Esophagus squamous epithelium (tissue), 5 donors: ENCODE results near the gene RCAN2. TPM values are rescaled to one million over a fixed set of nuclear protein-coding genes. Genes with fewer than 3 reads are reported as not detected.

ENCODE experiments used
- DNase-seq: peaks from one replicate; lab custom pipeline; 2025; lab: John Stamatoyannopoulos, UW
- H3K27ac ChIP-seq, 4 donors: fragments of 200-600 bp; sonication (generic); one replicate each; pipeline ENCODE4 v1.5.1; 2016 to 2019; ENCODE audit warnings: mild to moderate bottlenecking in 1 of 4
- H3K27me3 ChIP-seq, 4 donors: fragments of 200-600 bp; sonication (generic); 1 replicate in 3 of 4; 2 replicates in 1 of 4; pipeline versions ENCODE4 v1.5.1 to v1.6.0; 2017 to 2021; ENCODE audit warnings: antibody characterized with exemption in 1 of 4
- H3K36me3 ChIP-seq, 3 donors: fragments of 200-600 bp; sonication (generic); one replicate each; pipeline ENCODE4 v1.5.1; 2016 to 2019
- H3K4me1 ChIP-seq, 3 donors: fragments of 200-600 bp; sonication (generic); one replicate each; pipeline ENCODE4 v1.5.1; 2017 to 2019
- H3K4me3 ChIP-seq, 4 donors: fragments of 200-600 bp; sonication (generic); 1 replicate in 3 of 4; 2 replicates in 1 of 4; pipeline ENCODE4 v1.5.1; 2016 to 2019; ENCODE audit warnings: mild to moderate bottlenecking in 2 of 4, moderate library complexity in 1 of 4
- H3K9me3 ChIP-seq, 3 donors: fragments of 200-600 bp; sonication (generic); one replicate each; pipeline ENCODE4 v1.5.1; 2016 to 2019
- POLR2A ChIP-seq, 4 donors: fragments of 450-650 bp; IDR thresholded peaks; one replicate each; pipeline ENCODE4 v1.6.1; 2017; ENCODE audit warnings: antibody characterized with exemption in 4 of 4, mild to moderate bottlenecking in 4 of 4, moderate library complexity in 3 of 4
- WGBS, 2 donors: methylation state at CpG; one replicate each; pipeline ENCODE4 v1.1.5; 2018; 5-methylcytosine and 5-hydroxymethylcytosine counted together
- intact Hi-C: fragments of 100-400 bp; cut with DNase I; formaldehyde crosslinking; loops from one replicate; pipeline ENCODE4 v1.15.0; 2022
- total RNA-seq, 4 donors: library from RNA; depleted of rRNA; stranded (reverse); fragments of >200 nt; gene quantifications; one replicate each; pipeline ENCODE4 v1.1.0, GENCODE V29; 2016
- TF ChIP-seq, protein P1 (sequence below), 6 experiments: fragments of 450-650 bp in 4 of 6; fragments of 200-600 bp in 2 of 6; sonication (generic) in 2 of 6; IDR thresholded peaks; one replicate each; pipeline ENCODE4 v1.5.1; 2016 to 2019; ENCODE audit warnings: antibody characterized with exemption in 6 of 6, mild to moderate bottlenecking in 4 of 6, moderate library complexity in 4 of 6
- donor health status: DM: yes; HTN: yes; CAD: no.

RCAN2 gene
- total RNA-seq, 4 donors from 2014 or later: 1.4 to 12.4 (median 4.0) TPM

DNA sequence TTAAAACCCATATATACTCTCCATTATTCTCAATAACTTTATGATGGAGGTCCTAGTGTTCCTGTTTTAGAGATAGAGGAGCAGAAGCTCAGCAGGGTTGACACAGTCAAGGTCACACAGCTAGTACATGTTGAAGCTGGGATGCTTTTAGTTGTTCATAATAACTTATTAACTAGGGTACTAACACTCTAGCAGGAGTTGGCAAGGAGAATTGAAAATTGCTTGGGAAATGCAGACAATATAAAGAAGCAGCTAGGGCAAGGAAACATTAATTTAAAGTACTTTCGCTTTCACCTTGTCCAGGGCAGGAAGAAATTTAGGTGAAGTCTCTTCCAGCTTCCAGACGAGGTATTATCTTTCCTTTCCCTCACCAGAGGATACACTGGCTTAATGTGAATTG lies 133.7 kb downstream of the RCAN2 start:
- no peaks in the 10 kb centered on the region for H3K9me3 ChIP-seq
- no peak for DNase-seq
- 45 to 53% methylated on average over 2 of the region's 2 CpGs for WGBS, 2 donors
- peak overlapping the region in 1 of 4 donors; percentile 2 for H3K4me3 ChIP-seq
- peaks cover 0 to 9% (median 5%) of the 10 kb centered on the region in 3 donors for H3K4me1 ChIP-seq
- no peaks in the 10 kb centered on the region for H3K27me3 ChIP-seq
- TF ChIP-seq POLR2A (IDR thresholded peaks at IDR 0.05): no peak
- H3K27ac ChIP-seq: no peak overlapping the region
- H3K36me3 ChIP-seq: no peaks in the 10 kb centered on the region
- intact Hi-C loops: no loop called here

DNA sequence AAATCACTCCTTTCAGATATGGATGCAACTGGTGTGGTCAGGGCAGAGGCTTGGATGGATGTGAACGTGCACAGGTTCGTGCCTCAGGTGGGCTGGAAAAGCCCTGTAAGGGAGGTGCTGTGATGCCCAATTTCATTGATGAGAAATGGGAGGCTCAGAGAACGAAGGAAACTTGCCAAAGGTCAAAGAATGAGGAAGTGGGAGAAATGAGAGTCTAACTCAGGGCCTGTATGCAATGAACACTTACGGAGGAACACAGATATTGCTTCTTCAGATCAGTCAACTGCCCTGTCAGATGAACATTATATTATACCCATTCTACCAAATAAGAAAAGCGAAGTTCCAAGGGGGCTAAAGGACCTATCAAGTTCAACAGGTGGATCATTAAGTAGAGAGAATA lies 134.7 kb downstream of the RCAN2 start:
- intact Hi-C loops: no loop called here
- 76 to 79% methylated on average over 5 of the region's 5 CpGs for WGBS, 2 donors
- no peak for DNase-seq

DNA sequence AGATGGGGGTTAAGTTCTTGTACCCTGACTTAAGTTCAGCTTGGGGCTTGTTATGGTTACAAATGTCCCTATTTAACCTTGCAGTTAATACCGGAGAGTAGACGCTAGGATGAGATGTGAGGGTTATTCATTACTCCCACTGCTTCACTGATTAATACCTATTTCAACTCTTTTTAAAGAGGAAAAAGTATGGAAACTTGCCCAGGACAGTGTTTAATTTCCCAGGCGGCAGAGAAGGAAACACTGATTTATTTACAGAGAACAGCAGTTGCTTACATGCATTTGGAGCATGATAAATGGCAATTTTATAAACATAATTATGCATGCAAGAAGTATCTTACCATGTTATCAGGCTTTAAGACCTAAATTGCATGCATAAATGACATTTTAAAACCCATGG lies 137.7 kb downstream of the RCAN2 start:
- 50 to 53% methylated on average over 3 of the region's 3 CpGs for WGBS, 2 donors
- peaks cover 0 to 9% (median 9%) of the 10 kb centered on the region in 3 donors for H3K4me1 ChIP-seq
- H3K27ac ChIP-seq: no peak overlapping the region
- DNase-seq: no peak
- H3K27me3 ChIP-seq: no peaks in the 10 kb centered on the region
- intact Hi-C loops: no loop called here
- TF ChIP-seq POLR2A (IDR thresholded peaks at IDR 0.05): no peak
- H3K9me3 ChIP-seq: no peaks in the 10 kb centered on the region
- no peaks in the 10 kb centered on the region for H3K36me3 ChIP-seq
- H3K4me3 ChIP-seq: no peak overlapping the region

More for the DNA sequence above, 134.7 kb downstream of the RCAN2 start:
- Histone ChIP-seq H3K4me1 (peaks cover 0 to 9% (median 9%) of the 10 kb centered on the region in 3 donors), H3K27ac (no peak overlapping the region), H3K9me3 (no peaks in the 10 kb centered on the region), H3K27me3 (no peaks in the 10 kb centered on the region), H3K36me3 (no peaks in the 10 kb centered on the region), H3K4me3 (no peak overlapping the region)
- TF ChIP-seq POLR2A (IDR thresholded peaks at IDR 0.05): no peak
- TF ChIP-seq, protein P1, sequence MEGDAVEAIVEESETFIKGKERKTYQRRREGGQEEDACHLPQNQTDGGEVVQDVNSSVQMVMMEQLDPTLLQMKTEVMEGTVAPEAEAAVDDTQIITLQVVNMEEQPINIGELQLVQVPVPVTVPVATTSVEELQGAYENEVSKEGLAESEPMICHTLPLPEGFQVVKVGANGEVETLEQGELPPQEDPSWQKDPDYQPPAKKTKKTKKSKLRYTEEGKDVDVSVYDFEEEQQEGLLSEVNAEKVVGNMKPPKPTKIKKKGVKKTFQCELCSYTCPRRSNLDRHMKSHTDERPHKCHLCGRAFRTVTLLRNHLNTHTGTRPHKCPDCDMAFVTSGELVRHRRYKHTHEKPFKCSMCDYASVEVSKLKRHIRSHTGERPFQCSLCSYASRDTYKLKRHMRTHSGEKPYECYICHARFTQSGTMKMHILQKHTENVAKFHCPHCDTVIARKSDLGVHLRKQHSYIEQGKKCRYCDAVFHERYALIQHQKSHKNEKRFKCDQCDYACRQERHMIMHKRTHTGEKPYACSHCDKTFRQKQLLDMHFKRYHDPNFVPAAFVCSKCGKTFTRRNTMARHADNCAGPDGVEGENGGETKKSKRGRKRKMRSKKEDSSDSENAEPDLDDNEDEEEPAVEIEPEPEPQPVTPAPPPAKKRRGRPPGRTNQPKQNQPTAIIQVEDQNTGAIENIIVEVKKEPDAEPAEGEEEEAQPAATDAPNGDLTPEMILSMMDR (IDR thresholded peaks at IDR 0.05): no peak

DNA sequence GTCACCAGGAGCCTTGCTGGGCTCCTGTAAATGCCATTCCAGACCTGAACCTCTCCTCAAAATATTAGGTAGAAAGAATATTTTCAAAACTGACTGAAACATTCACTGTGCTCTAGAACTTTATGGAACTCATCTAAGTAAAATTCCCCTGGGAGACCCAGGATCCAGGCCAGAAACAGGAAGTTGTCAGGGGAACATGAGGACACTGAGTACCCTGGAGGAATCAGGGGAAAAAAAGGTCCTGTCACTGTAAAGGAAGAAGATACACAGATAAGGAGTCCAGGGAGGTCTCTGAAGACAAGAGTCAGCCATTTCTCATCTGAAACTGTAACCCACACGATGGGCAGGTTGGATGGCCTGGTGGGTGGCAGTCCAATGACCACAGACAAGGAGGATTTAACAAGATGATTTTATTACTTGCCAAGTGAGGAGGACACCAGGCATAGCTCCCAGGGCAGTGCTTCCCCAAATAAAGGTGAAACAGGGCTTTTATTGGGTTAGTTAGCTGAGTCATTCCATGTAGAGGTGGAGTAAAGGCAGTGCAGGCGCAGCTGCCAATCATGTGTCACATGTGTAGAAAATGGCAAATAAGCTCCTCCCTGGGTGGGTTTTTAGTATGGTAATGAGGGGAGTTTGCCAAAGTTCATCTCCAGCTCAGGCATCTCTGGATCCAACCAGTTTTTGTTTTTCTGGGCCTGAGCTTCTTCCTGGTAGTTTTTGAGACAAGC lies 138.5 kb downstream of the RCAN2 start:
- WGBS, 2 donors: 64 to 83% methylated on average over 2 of the region's 2 CpGs
- DNase-seq: no peak
- TF ChIP-seq POLR2A (IDR thresholded peaks at IDR 0.05): no peak
- TF ChIP-seq, protein P1 (IDR thresholded peaks at IDR 0.05): no peak
- Histone ChIP-seq H3K27me3 (no peaks in the 10 kb centered on the region), H3K9me3 (no peaks in the 10 kb centered on the region), H3K27ac (peak overlapping the region in 1 of 4 donors; percentile 25), H3K4me1 (peaks cover 0 to 9% (median 5%) of the 10 kb centered on the region in 3 donors), H3K36me3 (no peaks in the 10 kb centered on the region), H3K4me3 (no peak overlapping the region)
- intact Hi-C loops: no loop called here

DNA sequence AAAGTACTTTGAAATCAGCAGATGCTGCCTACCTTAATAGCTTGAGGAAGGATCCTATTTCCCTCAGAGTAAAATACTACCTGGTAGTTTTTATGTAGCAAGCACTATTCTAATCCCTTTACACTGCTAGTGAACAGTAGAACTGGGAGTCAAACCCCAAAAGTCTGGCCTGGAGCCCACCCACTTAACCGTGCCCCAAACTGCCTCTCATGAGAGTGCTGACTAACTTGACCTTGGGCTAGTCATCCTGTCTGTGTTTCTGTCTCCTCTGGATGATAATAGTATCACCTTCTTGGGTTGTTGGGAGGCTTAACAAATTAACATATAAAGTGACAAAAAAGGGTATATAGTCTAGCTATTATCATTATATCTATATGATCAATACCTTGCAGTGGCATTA lies 140.5 kb downstream of the RCAN2 start:
- H3K27ac ChIP-seq: no peak overlapping the region
- WGBS, 2 donors: 13 to 40% methylated on average over 1 of the region's 1 CpG
- no peaks in the 10 kb centered on the region for H3K9me3 ChIP-seq
- TF ChIP-seq, protein P1 (IDR thresholded peaks at IDR 0.05): no peak
- TF ChIP-seq POLR2A (IDR thresholded peaks at IDR 0.05): no peak
- no peaks in the 10 kb centered on the region for H3K36me3 ChIP-seq
- H3K27me3 ChIP-seq: no peaks in the 10 kb centered on the region
- DNase-seq: no peak
- H3K4me3 ChIP-seq: no peak overlapping the region
- intact Hi-C loops: no loop called here
- H3K4me1 ChIP-seq: peaks cover 0 to 9% (median 5%) of the 10 kb centered on the region in 3 donors

DNA sequence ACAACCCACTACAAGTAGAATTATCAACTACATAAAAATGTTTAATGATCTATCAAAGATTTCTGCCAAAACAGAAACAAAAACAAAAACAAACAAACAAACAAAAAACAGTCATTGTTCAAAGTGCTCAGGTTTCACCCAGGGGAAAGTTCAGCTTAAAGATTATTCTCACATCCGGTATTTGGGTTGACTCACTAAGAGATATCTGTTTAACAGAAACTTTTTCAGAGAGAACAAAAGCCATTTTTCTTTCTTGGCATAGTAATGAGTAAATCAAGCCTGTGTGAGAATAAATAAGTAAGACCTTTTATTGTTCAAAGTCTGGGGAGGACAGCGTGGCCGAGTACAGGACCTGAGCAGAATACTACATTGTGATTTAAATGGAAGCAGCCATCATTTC lies 143.6 kb downstream of the RCAN2 start:
- H3K27me3 ChIP-seq: no peaks in the 10 kb centered on the region
- WGBS, 2 donors: 73 to 80% methylated on average over 3 of the region's 3 CpGs
- H3K4me1 ChIP-seq: peaks cover 0 to 6% (median 0%) of the 10 kb centered on the region in 3 donors

More for the DNA sequence above, 143.6 kb downstream of the RCAN2 start:
- Histone ChIP-seq H3K36me3 (no peaks in the 10 kb centered on the region), H3K27ac (no peak overlapping the region), H3K9me3 (no peaks in the 10 kb centered on the region), H3K4me3 (no peak overlapping the region)
- TF ChIP-seq, protein P1 (IDR thresholded peaks at IDR 0.05): no peak
- no peak for TF ChIP-seq POLR2A (IDR thresholded peaks at IDR 0.05)
- no peak for DNase-seq
- intact Hi-C loops: no loop called here
